Activated CD4-positive, alpha-beta memory T cell treated with anti-CD3 and anti-CD28 coated beads for 36 hours (primary cell): ENCODE measurements around the gene KRTAP1-3. TPM values are rescaled to one million over a fixed set of nuclear protein-coding genes. Genes with fewer than 3 reads are reported as not detected.
"Not testable (repeated sequence)": the region's sequence is repeated elsewhere in the genome, so short reads cannot be mapped to it uniquely, and the experiment has no call there.

Experiments used
- CTCF ChIA-PET: fragments of 350-600 bp; sonication (Branson Sonifier 250); formaldehyde crosslinking; loops from one replicate; lab custom pipeline; 2021; ENCODE audit warnings: antibody characterized with exemption, inconsistent platforms; lab: Charles Lee
- POLR2A ChIA-PET: fragments of 350-600 bp; sonication (Branson Sonifier 250); formaldehyde crosslinking; loops from one replicate; lab custom pipeline; 2021; ENCODE audit warnings: antibody characterized with exemption; lab: Charles Lee
- DNase-seq: peaks from one replicate; pipeline ENCODE4 v3.0.0-alpha.2; 2020
- H3K27ac Mint-ChIP-seq: one replicate; pipeline ENCODE4 v1.8.0; 2021; ENCODE audit warnings: mixed read lengths
- H3K27me3 Mint-ChIP-seq: one replicate; pipeline ENCODE4 v1.8.0; 2021; ENCODE audit warnings: mixed read lengths
- H3K36me3 Mint-ChIP-seq: one replicate; pipeline ENCODE4 v1.8.0; 2021; ENCODE audit warnings: mixed read lengths
- H3K4me1 Mint-ChIP-seq: one replicate; pipeline ENCODE4 v1.8.0; 2021; ENCODE audit warnings: low read depth, mixed read lengths
- H3K4me3 Mint-ChIP-seq: one replicate; pipeline ENCODE4 v1.8.0; 2021; ENCODE audit warnings: mild to moderate bottlenecking, mixed read lengths
- H3K9me3 Mint-ChIP-seq: one replicate; pipeline ENCODE4 v1.8.0; 2021; ENCODE audit warnings: mixed read lengths
- intact Hi-C: fragments of 100-400 bp; cut with micrococcal nuclease; formaldehyde crosslinking; loops from one replicate; pipeline ENCODE4 v1.15.1; 2023
- total RNA-seq, 2 experiments: library from RNA; stranded (reverse); gene quantifications; one replicate each; pipeline ENCODE4 v1.2.3, GENCODE V29; 2021

Gene KRTAP1-3, protein sequence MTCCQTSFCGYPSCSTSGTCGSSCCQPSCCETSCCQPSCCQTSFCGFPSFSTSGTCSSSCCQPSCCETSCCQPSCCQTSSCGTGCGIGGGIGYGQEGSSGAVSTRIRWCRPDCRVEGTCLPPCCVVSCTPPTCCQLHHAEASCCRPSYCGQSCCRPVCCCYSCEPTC
- total RNA-seq, result not detected

- H3K27me3 Mint-ChIP-seq, H3K4me3 Mint-ChIP-seq, POLR2A ChIA-PET, H3K27ac Mint-ChIP-seq, CTCF ChIA-PET, H3K9me3 Mint-ChIP-seq, H3K4me1 Mint-ChIP-seq, DNase-seq, H3K36me3 Mint-ChIP-seq, intact Hi-C loops: not testable (repeated sequence)
Measured at GRCh38 chr17:41034346-41034935, at the start of gene KRTAP1-3. TSS of gene KRTAP1-3 (minus strand) at chr17:41034874. CDS start at chr17:41034821, 53 bp downstream.

DNA sequence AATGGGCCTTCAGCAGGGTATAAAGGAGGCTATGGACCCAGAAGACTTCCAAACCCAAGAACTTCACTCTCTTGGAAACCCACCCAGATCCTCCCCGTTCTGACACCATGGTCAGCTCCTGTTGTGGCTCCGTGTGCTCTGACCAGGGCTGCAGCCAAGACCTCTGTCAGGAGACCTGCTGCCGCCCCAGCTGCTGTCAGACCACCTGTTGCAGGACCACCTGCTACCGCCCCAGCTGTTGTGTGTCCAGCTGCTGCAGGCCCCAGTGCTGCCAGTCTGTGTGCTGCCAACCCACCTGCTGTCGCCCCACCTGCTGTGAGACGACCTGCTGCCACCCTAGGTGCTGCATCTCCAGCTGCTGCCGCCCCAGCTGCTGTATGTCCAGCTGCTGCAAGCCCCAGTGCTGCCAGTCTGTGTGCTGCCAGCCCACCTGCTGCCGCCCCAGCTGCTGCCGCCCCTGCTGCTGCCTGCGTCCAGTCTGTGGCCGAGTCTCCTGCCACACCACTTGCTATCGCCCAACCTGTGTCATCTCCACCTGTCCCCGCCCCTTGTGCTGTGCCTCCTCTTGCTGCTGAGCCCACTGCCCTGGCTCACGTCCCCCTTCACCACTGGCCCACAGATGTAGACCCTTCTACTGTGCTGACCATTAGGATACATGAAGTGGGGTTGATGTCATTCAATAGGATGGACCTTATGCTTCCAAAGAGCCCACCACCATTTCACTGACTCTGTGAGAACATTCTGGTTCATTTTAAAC is 49.6 kb upstream of the KRTAP1-3 start, which contains the start of gene KRTAP4-7:
Gene KRTAP4-7, plus strand, starts transcription at position 51 of the 757 bp plus-strand sequence. Its CDS starts 57 bp downstream, at position 108.
- H3K36me3 Mint-ChIP-seq, DNase-seq, H3K4me1 Mint-ChIP-seq, POLR2A ChIA-PET, H3K27ac Mint-ChIP-seq, intact Hi-C loops, H3K9me3 Mint-ChIP-seq, H3K4me3 Mint-ChIP-seq, CTCF ChIA-PET: not testable (repeated sequence)
- peaks cover 12% of the 10 kb centered on the region for H3K27me3 Mint-ChIP-seq

GRCh38 chr17:41083427-41083826 is 48.8 kb upstream of the KRTAP1-3 start:
- H3K4me1 Mint-ChIP-seq, H3K9me3 Mint-ChIP-seq, intact Hi-C loops, H3K36me3 Mint-ChIP-seq, POLR2A ChIA-PET, H3K27ac Mint-ChIP-seq, DNase-seq, CTCF ChIA-PET, H3K4me3 Mint-ChIP-seq: not testable (repeated sequence)
- H3K27me3 Mint-ChIP-seq, result peaks cover 13% of the 10 kb centered on the region

- Mint-ChIP-seq H3K4me3 (no peak overlapping the region), H3K27me3 (peaks cover 13% of the 10 kb centered on the region), H3K4me1 (no peaks in the 10 kb centered on the region), H3K27ac (no peak overlapping the region), H3K36me3 (no peaks in the 10 kb centered on the region), H3K9me3 (no peaks in the 10 kb centered on the region)
- intact Hi-C loops, result no loop called here
- CTCF ChIA-PET, result no interaction called here
- DNase-seq, result no peak
- POLR2A ChIA-PET, result no interaction called here
Measured at GRCh38 chr17:41082626-41083025, 48.0 kb upstream of the KRTAP1-3 start.

GRCh38 chr17:41076788-41077187 is 42.1 kb upstream of the KRTAP1-3 start:
- H3K27me3 Mint-ChIP-seq, result peaks cover 14% of the 10 kb centered on the region
- no peaks in the 10 kb centered on the region for H3K9me3 Mint-ChIP-seq

DNA sequence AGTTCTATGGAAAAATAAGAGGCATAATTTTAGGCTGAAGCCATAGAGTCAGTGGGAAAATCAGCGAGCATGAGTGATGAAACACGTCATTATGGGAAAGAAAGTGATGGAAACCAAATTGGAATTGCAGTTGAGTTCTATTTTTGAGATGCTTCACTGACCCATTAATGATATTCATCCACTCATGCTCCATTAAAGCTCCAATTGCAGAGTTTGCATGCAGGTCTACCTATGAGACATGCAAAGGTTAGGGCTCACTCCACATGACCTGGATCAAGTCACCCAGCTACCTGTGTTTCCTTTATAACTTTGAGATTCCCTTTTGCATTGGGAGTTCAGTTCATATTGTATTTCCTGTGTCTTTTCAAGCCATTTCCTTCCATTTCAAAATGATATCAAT is 39.0 kb upstream of the KRTAP1-3 start:
- H3K9me3 Mint-ChIP-seq, result no peaks in the 10 kb centered on the region
- intact Hi-C loops, result no loop called here
- no peak for DNase-seq
- POLR2A ChIA-PET, result no interaction called here
- CTCF ChIA-PET, result no interaction called here
- H3K4me1 Mint-ChIP-seq, result no peaks in the 10 kb centered on the region
- H3K36me3 Mint-ChIP-seq, result no peaks in the 10 kb centered on the region
- no peak overlapping the region for H3K4me3 Mint-ChIP-seq
- H3K27me3 Mint-ChIP-seq, result peaks cover 11% of the 10 kb centered on the region
- no peak overlapping the region for H3K27ac Mint-ChIP-seq

More at GRCh38 chr17:41076788-41077187, 42.1 kb upstream of the KRTAP1-3 start:
- H3K4me1 Mint-ChIP-seq, result no peaks in the 10 kb centered on the region
- no peak overlapping the region for H3K27ac Mint-ChIP-seq
- DNase-seq, result no peak
- ChIA-PET CTCF (no interaction called here), POLR2A (no interaction called here)
- no peaks in the 10 kb centered on the region for H3K36me3 Mint-ChIP-seq
- intact Hi-C loops, result no loop called here
- no peak overlapping the region for H3K4me3 Mint-ChIP-seq

DNA sequence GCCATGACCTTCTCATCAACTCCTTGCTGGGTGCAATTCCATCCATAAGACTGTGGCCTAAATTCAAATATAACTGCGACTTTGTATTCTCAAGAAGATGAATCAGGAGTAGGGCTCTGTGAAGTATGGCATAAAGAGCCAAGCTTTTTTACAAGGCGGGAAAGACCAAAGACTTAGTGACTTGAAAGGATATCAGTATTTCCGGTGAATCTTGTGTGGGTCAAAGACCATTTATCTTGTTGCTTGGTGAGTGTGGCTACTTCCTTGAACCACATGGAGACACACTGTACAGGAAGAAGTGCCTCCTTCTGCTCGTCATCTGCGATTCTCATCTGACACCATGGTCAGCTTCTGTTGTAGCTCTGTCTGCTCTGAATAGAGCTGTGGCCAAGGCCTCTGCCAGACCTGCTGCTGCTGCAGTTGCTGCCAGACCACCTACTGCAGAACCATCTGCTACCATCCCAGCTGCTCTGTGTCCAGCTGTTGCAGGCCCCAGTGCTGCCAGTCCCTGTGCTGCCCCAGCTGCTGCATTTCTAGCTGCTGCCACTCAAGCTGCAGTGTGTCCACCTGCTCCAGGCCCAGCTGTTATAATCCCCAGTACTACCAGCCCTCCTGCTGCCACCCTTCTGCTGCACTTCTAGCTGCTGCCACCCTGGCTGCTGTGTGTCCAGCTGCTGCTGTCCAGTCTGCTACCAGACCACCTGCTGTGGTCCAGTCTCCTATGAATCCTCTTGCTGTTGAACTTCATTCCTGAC is 37.1 kb upstream of the KRTAP1-3 start:
- Mint-ChIP-seq H3K27me3 (peaks cover 11% of the 10 kb centered on the region), H3K27ac (no peak overlapping the region), H3K36me3 (no peaks in the 10 kb centered on the region), H3K4me3 (no peak overlapping the region), H3K9me3 (no peaks in the 10 kb centered on the region), H3K4me1 (no peaks in the 10 kb centered on the region)
- intact Hi-C loops, result no loop called here
- no peak for DNase-seq
- POLR2A ChIA-PET, result no interaction called here
- CTCF ChIA-PET, result no interaction called here

DNA sequence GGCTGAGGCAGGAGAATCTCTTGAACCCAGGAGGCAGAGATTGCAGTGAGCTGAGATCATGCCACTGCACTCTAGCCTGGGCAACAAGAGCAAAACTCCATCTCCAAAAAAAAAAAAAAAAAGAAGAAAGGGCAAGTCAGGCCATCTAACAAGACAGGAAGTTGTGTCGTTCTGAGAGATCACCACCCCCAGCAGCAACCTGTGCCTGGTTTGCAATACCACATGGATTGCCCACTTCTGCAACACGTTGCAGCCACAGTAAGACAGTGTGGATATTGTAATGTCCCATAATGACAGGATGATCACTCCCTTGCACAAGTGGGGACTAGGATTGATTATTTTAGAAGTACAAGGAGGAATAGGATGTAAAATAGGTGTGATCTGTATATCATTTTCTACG is 34.4 kb upstream of the KRTAP1-3 start:
- H3K27me3 Mint-ChIP-seq, result peaks cover 4% of the 10 kb centered on the region
- DNase-seq, result no peak
- intact Hi-C loops, result no loop called here
- H3K36me3 Mint-ChIP-seq, result no peaks in the 10 kb centered on the region
- no peak overlapping the region for H3K4me3 Mint-ChIP-seq
- POLR2A ChIA-PET, result no interaction called here
- H3K27ac Mint-ChIP-seq, result no peak overlapping the region
- H3K9me3 Mint-ChIP-seq, result no peaks in the 10 kb centered on the region
- CTCF ChIA-PET, result no interaction called here
- H3K4me1 Mint-ChIP-seq, result no peaks in the 10 kb centered on the region

GRCh38 chr17:41067281-41067680 is 32.6 kb upstream of the KRTAP1-3 start:
- no peaks in the 10 kb centered on the region for H3K4me1 Mint-ChIP-seq
- CTCF ChIA-PET, result no interaction called here
- POLR2A ChIA-PET, result no interaction called here
- no peaks in the 10 kb centered on the region for H3K27me3 Mint-ChIP-seq
- H3K9me3 Mint-ChIP-seq, result no peaks in the 10 kb centered on the region
- DNase-seq, result no peak
- H3K27ac Mint-ChIP-seq, result no peak overlapping the region
- intact Hi-C loops, result no loop called here
- no peak overlapping the region for H3K4me3 Mint-ChIP-seq
- no peaks in the 10 kb centered on the region for H3K36me3 Mint-ChIP-seq

- H3K36me3 Mint-ChIP-seq, result no peaks in the 10 kb centered on the region
- H3K4me3 Mint-ChIP-seq, result no peak within 1 kb of the TSS
- ChIA-PET CTCF (no interaction called here), POLR2A (no interaction called here)
- no peaks in the 10 kb centered on the region for H3K9me3 Mint-ChIP-seq
- DNase-seq, result no peak
- peaks cover 2% of the 10 kb centered on the region for H3K27me3 Mint-ChIP-seq
- no peaks in the 10 kb centered on the region for H3K4me1 Mint-ChIP-seq
- H3K27ac Mint-ChIP-seq, result no peak within 1 kb of the TSS
- intact Hi-C loops, result no loop called here
Measured at GRCh38 chr17:41065829-41066624, 31.4 kb upstream of the KRTAP1-3 start, which contains the start of gene KRTAP2-4. TSS of gene KRTAP2-4 (minus strand) at chr17:41065879. CDS start at chr17:41065845, 34 bp downstream.

DNA sequence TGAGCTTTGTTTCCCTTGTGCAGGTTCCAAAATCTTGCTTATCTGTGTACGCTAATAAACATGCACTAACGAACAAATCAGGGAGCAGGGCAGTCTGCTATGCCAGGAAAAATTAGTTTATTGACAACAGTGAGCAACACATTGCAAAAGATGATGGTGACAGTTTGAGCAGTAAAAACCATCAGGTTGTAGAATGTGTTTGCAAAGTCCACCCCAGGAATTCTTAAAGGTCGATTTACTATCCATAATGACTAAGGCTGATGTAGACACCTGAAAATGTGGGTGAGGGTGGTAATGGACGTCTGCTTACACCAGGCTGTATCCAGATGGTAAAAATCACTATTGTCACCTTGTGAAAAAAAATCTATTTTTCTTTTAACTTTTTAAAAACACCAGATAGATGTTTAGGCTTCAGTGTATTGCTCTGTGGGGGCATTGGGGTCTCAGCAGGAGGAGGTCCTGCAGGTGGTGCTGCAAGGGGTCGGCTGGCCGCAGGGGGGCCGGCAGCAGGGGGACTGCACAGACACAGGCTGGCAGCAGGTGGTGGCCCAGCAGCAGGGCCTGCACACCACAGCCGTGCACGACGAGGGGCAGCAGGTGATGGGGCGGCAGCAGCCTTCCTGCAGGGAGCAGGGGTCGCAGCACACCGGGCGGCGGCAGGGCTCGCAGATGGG is 30.5 kb upstream of the KRTAP1-3 start:
- H3K36me3 Mint-ChIP-seq, H3K4me3 Mint-ChIP-seq, DNase-seq, POLR2A ChIA-PET, CTCF ChIA-PET, H3K4me1 Mint-ChIP-seq, H3K9me3 Mint-ChIP-seq, intact Hi-C loops, H3K27me3 Mint-ChIP-seq, H3K27ac Mint-ChIP-seq: not testable (repeated sequence)
